K562 (cell line): ENCODE data around the gene SNX25. TPM values are rescaled to one million over a fixed set of nuclear protein-coding genes. Genes with fewer than 3 reads are reported as not detected.
A peak's percentile ranks its signal among the peaks of the same experiment; 100 is the strongest.

Experiments
- ATF7 ChIP-seq: fragments of 450-650 bp; IDR thresholded peaks from 2 replicates; pipeline ENCODE4 v1.7.1; 2014; ENCODE audit warnings: mild to moderate bottlenecking, moderate library complexity
- BCL6 ChIP-seq: fragments of 250-450 bp; sonication (Bioruptor Pico); IDR thresholded peaks from 2 replicates; pipeline ENCODE4 v1.4.0; 2020
- BRD9 ChIP-seq: fragments of 450-650 bp; IDR thresholded peaks from 2 replicates; pipeline ENCODE4 v1.6.1; 2018; ENCODE audit warnings: low read depth; ENCODE audit not compliant: partially characterized antibody
- CBX1 ChIP-seq: sonication (generic); IDR thresholded peaks from 2 replicates; pipeline ENCODE4 v1.6.1; 2016; ENCODE audit warnings: antibody characterized with exemption, low read depth, mild to moderate bottlenecking
- CEBPG ChIP-seq, 3 experiments: fragments of 200-800 bp in 1 of 3; sonication (Bioruptor generic) in 1 of 3; sonication (generic) in 1 of 3; formaldehyde crosslinking in 1 of 3; IDR thresholded peaks in 2 of 3; conservative IDR thresholded peaks in 1 of 3; 2 replicates each; pipeline versions ENCODE4 v1.6.1 to v1.8.0; 2016 to 2022; ENCODE audit warnings: missing compliant biosample characterization in 2 of 3, missing genetic modification characterization in 2 of 3, mild to moderate bottlenecking in 1 of 3, missing genetic modification reagents in 1 of 3
- COPS2 ChIP-seq: fragments of 450-650 bp; conservative IDR thresholded peaks from 2 replicates; pipeline ENCODE4 v1.6.1; 2016; ENCODE audit warnings: mild to moderate bottlenecking, moderate library complexity
- ELF2 ChIP-seq: fragments of 250-450 bp; sonication (Bioruptor Pico); IDR thresholded peaks from 2 replicates; pipeline ENCODE4 v1.5.0; 2021; ENCODE audit warnings: mild to moderate bottlenecking
- EP400 ChIP-seq: fragments of 450-650 bp; IDR thresholded peaks from 2 replicates; pipeline ENCODE4 v1.6.1; 2017; ENCODE audit warnings: antibody characterized with exemption, mild to moderate bottlenecking, moderate library complexity
- GATAD2B ChIP-seq: fragments of 450-650 bp; IDR thresholded peaks from 2 replicates; pipeline ENCODE4 v1.6.1; 2017; ENCODE audit warnings: mild to moderate bottlenecking, borderline replicate concordance
- HDAC1 ChIP-seq, 2 experiments: fragments of 450-650 bp; IDR thresholded peaks; 2 replicates each; pipeline ENCODE4 v1.6.1; 2016 to 2017; ENCODE audit warnings: inconsistent platforms in 1 of 2, mild to moderate bottlenecking in 1 of 2, moderate library complexity in 1 of 2
- JUND ChIP-seq, 2 experiments: IDR thresholded peaks; 2 replicates in 1 of 2; 3 replicates in 1 of 2; pipeline ENCODE4 v1.6.1; 2011; ENCODE audit warnings: borderline replicate concordance in 2 of 2, low read depth in 2 of 2, low read length in 2 of 2, improper control_type of control experiment in 1 of 2, missing biosample characterization in 1 of 2, missing genetic modification characterization in 1 of 2, missing genetic modification reagents in 1 of 2
- LEF1 ChIP-seq: fragments of 450-650 bp; IDR thresholded peaks from 2 replicates; pipeline ENCODE4 v1.6.1; 2016; ENCODE audit warnings: mild to moderate bottlenecking
- MIER1 ChIP-seq: fragments of 450-650 bp; IDR thresholded peaks from 2 replicates; pipeline ENCODE4 v1.6.1; 2016; ENCODE audit warnings: antibody characterized with exemption, mild to moderate bottlenecking, low read depth
- MTA3 ChIP-seq: fragments of 450-650 bp; formaldehyde crosslinking; IDR thresholded peaks from 2 replicates; pipeline ENCODE4 v1.6.1; 2017; ENCODE audit warnings: mild to moderate bottlenecking, borderline replicate concordance
- POLR2B ChIP-seq: fragments of 450-650 bp; IDR thresholded peaks from 2 replicates; pipeline ENCODE4 v1.6.1; 2018; ENCODE audit warnings: low read depth; ENCODE audit not compliant: partially characterized antibody
- POLR2H ChIP-seq: IDR thresholded peaks from 2 replicates; pipeline ENCODE4 v1.6.1; 2016; ENCODE audit warnings: missing genetic modification characterization, low read depth, mild to moderate bottlenecking, control low read depth, missing compliant biosample characterization, moderate library complexity
- SLC30A9 ChIP-seq: fragments of 250-450 bp; sonication (Bioruptor Pico); IDR thresholded peaks from 2 replicates; pipeline ENCODE4 v1.8.0; 2022; ENCODE audit warnings: mild to moderate bottlenecking, moderate library complexity
- SMAD4 ChIP-seq: fragments of 250-450 bp; sonication (Bioruptor Pico); conservative IDR thresholded peaks from 2 replicates; pipeline ENCODE4 v1.8.0; 2021; ENCODE audit warnings: inconsistent platforms, mild to moderate bottlenecking, moderate library complexity
- SMARCA5 ChIP-seq: fragments of 450-650 bp; IDR thresholded peaks from 2 replicates; pipeline ENCODE4 v1.6.1; 2016
- SMARCC2 ChIP-seq: fragments of 450-650 bp; IDR thresholded peaks from 2 replicates; pipeline ENCODE4 v1.6.1; 2017; ENCODE audit warnings: antibody characterized with exemption, moderate library complexity, mild to moderate bottlenecking, low read depth
- SMARCE1 ChIP-seq: fragments of 450-650 bp; IDR thresholded peaks from 2 replicates; pipeline ENCODE4 v1.7.1; 2016; ENCODE audit warnings: mild to moderate bottlenecking
- SOX6 ChIP-seq: fragments of 450-650 bp; IDR thresholded peaks from 2 replicates; pipeline ENCODE4 v1.6.1; 2014; ENCODE audit warnings: mild to moderate bottlenecking
- TRIM24 ChIP-seq, 2 experiments: fragments of 450-650 bp; IDR thresholded peaks; 2 replicates each; pipeline ENCODE4 v1.6.1; 2016
- ZNF253 ChIP-seq: fragments of 250-450 bp; sonication (Bioruptor Pico); conservative IDR thresholded peaks from 2 replicates; pipeline ENCODE4 v1.6.1; 2021; ENCODE audit warnings: mild to moderate bottlenecking
- ZNF764 ChIP-seq: fragments of 250-450 bp; sonication (Bioruptor Pico); IDR thresholded peaks from 2 replicates; pipeline ENCODE4 v1.4.0; 2020; ENCODE audit warnings: low read depth, mild to moderate bottlenecking, moderate library complexity
- ZSCAN32 ChIP-seq: fragments of 450-650 bp; formaldehyde crosslinking; IDR thresholded peaks from 2 replicates; pipeline ENCODE4 v1.4.0; 2020; ENCODE audit warnings: mild to moderate bottlenecking, moderate library complexity
- polyA plus RNA-seq, 8 experiments: library from polyadenylated mRNA; depleted of rRNA in 4 of 8; stranded (reverse) in 5 of 8; unstranded in 3 of 8; fragments of >200 nt; fragmentation: Nextera tagmentation in 2 of 8; fragmentation: Illumina TruSeq in 1 of 8; extraction: Ambion mirVana in 2 of 8; extraction: Trizol in 1 of 8; gene quantifications; 2 replicates each; pipeline versions ENCODE4 v1.2.1 to v1.2.3, GENCODE V29; 2011 to 2014; ENCODE audit warnings: inconsistent platforms in 1 of 8, missing spikeins in 1 of 8
- total RNA-seq, 7 experiments: library from RNA; depleted of rRNA in 6 of 7; stranded (reverse); fragments of >200 nt in 6 of 7; fragmentation: Illumina TruSeq in 2 of 7; extraction: Trizol in 2 of 7; gene quantifications; 2 replicates each; pipeline versions ENCODE4 v1.2.1 to v1.2.3, GENCODE V29; 2011 to 2021; ENCODE audit warnings: low replicate concordance in 1 of 7
- TF ChIP-seq, protein P1 (sequence below): fragments of 250-450 bp; sonication (Bioruptor Pico); IDR thresholded peaks from 2 replicates; pipeline ENCODE4 v1.5.0; 2020; ENCODE audit warnings: mild to moderate bottlenecking, borderline replicate concordance
- TF ChIP-seq, protein P2 (sequence below): IDR thresholded peaks from 3 replicates; pipeline ENCODE4 v1.6.1; 2011; ENCODE audit warnings: borderline replicate concordance, mild to moderate bottlenecking; ENCODE audit not compliant: insufficient read length, insufficient read depth

Gene SNX25
- total and polyA plus RNA-seq, 9 of the 15 experiments (the other 6 are each of a cell fraction or from before 2014, with no cell fraction given) = 2.5 to 23.4 (median 13.3) TPM

DNA sequence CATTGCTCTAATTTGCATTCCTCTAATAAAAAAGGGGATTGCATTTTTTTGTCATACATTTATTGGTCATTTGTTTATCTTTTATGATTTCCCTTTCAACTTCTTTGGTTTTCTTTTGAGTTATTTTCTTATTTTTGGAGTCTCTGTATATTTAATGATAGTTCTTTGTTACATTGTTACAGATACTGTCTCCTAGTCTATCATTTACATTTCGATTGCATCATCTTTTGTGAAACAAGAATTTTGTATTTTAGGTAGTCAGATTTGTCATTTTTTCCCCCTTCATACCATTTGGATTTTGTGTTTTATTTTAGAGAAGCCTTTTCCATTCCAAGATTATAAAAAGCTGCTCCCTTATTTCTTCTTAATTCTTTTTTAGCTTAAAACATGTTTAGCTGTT lies 37.1 kb downstream of the SNX25 start (continued):
- TF ChIP-seq ZSCAN32 (peak; percentile 95), POLR2B (no peak), SMARCA5 (peak; percentile 14; the same call in 1 of the 2 replicates), BRD9 (peak; percentile 44), MIER1 (no peak), GATAD2B (no peak), TRIM24 (IDR thresholded peaks at IDR 0.05) (peak; percentile 87 to 88; a peak in 3 of 4 replicates), SMARCC2 (peak; percentile 56; the same call in 1 of the 2 replicates), SLC30A9 (CRISPR knock-in tag) (no peak), ATF7 (peak; percentile 76), HDAC1 (IDR thresholded peaks at IDR 0.05) (no peak), MTA3 (no peak), SMAD4 (CRISPR knock-in tag) (no peak), POLR2H (0 out of 2 replicates have a peak, but pooled peaks have one; percentile 27), EP400 (peak; percentile 47; the same call in 1 of the 2 replicates), COPS2 (no peak), BCL6 (no peak), JUND (IDR thresholded peaks at IDR 0.05; ENCODE audit: borderline replicate concordance, low read depth, low read length) (peak; percentile 54; the same call in 1 of the 2 replicates), JUND (tag; IDR thresholded peaks at IDR 0.05; ENCODE audit: borderline replicate concordance, low read depth, low read length) (no peak; the same call in 2 of the 3 replicates), ZNF253 (no peak), CEBPG (CRISPR knock-in tag; IDR thresholded peaks at IDR 0.05) (no peak), CEBPG (tag; conservative IDR thresholded peaks at IDR 0.05 in 1 of 2, IDR thresholded peaks at IDR 0.05 in 1 of 2) (peak; percentile 96 to 98), CBX1 (no peak), ZNF764 (CRISPR knock-in tag) (no peak), SOX6 (peak; percentile 24; the same call in 1 of the 2 replicates), SMARCE1 (peak; percentile 43; the same call in 1 of the 2 replicates), LEF1 (peak; percentile 32; the same call in 1 of the 2 replicates), ELF2 (CRISPR knock-in tag) (peak; percentile 38; the same call in 1 of the 2 replicates)
- TF ChIP-seq, protein P1, sequence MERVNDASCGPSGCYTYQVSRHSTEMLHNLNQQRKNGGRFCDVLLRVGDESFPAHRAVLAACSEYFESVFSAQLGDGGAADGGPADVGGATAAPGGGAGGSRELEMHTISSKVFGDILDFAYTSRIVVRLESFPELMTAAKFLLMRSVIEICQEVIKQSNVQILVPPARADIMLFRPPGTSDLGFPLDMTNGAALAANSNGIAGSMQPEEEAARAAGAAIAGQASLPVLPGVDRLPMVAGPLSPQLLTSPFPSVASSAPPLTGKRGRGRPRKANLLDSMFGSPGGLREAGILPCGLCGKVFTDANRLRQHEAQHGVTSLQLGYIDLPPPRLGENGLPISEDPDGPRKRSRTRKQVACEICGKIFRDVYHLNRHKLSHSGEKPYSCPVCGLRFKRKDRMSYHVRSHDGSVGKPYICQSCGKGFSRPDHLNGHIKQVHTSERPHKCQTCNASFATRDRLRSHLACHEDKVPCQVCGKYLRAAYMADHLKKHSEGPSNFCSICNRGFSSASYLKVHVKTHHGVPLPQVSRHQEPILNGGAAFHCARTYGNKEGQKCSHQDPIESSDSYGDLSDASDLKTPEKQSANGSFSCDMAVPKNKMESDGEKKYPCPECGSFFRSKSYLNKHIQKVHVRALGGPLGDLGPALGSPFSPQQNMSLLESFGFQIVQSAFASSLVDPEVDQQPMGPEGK = no peak
- TF ChIP-seq, protein P2, sequence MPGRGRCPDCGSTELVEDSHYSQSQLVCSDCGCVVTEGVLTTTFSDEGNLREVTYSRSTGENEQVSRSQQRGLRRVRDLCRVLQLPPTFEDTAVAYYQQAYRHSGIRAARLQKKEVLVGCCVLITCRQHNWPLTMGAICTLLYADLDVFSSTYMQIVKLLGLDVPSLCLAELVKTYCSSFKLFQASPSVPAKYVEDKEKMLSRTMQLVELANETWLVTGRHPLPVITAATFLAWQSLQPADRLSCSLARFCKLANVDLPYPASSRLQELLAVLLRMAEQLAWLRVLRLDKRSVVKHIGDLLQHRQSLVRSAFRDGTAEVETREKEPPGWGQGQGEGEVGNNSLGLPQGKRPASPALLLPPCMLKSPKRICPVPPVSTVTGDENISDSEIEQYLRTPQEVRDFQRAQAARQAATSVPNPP = no peak
